ENCODE results near the gene PLEKHA4. TPM values are rescaled to one million over a fixed set of nuclear protein-coding genes. Genes with fewer than 3 reads are reported as not detected.

Gene PLEKHA4
- total and polyA plus RNA-seq, 2 donors (not counting 1 experiment from before 2014, with no cell fraction given) = 4.3 to 6.2 TPM

- H3K27ac ChIP-seq (ENCODE audit: low read length in 2 of 2) = no peak overlapping the region
- H3K9ac ChIP-seq (ENCODE audit: low read length) = no peak overlapping the region
- H3K4me3 ChIP-seq (ENCODE audit: control extremely low read depth in 1 of 5, extremely low read depth in 1 of 5, insufficient read depth in 1 of 5, low read depth in 2 of 5, low read length in 4 of 5) = no peak overlapping the region
- H3K4me1 ChIP-seq (ENCODE audit: control insufficient read depth in 2 of 2, insufficient read depth in 2 of 2, low read length in 2 of 2) = no peaks in the 10 kb centered on the region
- intact Hi-C loops (cut with micrococcal nuclease) = no loop called here
- no peaks in the 10 kb centered on the region for H4K20me1 ChIP-seq (ENCODE audit: control insufficient read depth, insufficient read depth, low read length, poor library complexity, severe bottlenecking)
- no peak overlapping the region for H3K27ac Mint-ChIP-seq
- H3K79me2 ChIP-seq (ENCODE audit: control insufficient read depth, insufficient read depth, low read length) = no peaks in the 10 kb centered on the region
- no peaks in the 10 kb centered on the region for H3K4me1 Mint-ChIP-seq
- no peak for DNase-seq
- WGBS (ENCODE audit: insufficient coverage) = 100% methylated on average over 2 of the region's 2 CpGs
- no peak overlapping the region for H2AFZ ChIP-seq (ENCODE audit: insufficient read depth, low read depth, low read length, poor library complexity, severe bottlenecking)
- H3K27me3 Mint-ChIP-seq = no peaks in the 10 kb centered on the region
- H3K27me3 ChIP-seq (replicated peaks in 1 of 4; ENCODE audit: control extremely low read depth in 1 of 4, control insufficient read depth in 3 of 4, insufficient read depth in 4 of 4, low read length in 3 of 4) = no peaks in the 10 kb centered on the region
- peaks cover 0 to 3% (median 0%) of the 10 kb centered on the region in 3 donors for H3K9me3 ChIP-seq (ENCODE audit: control extremely low read depth in 1 of 3, control insufficient read depth in 2 of 3, insufficient read depth in 1 of 3, low read length in 2 of 3)
- no peak overlapping the region for H3K4me3 Mint-ChIP-seq
- no peak overlapping the region for H3K4me2 ChIP-seq (replicated peaks; ENCODE audit: low read depth, low read length, poor library complexity, severe bottlenecking)
- ChIA-PET POLR2A (no interaction called here), CTCF (no interaction called here)
- ATAC-seq (ENCODE audit: low read depth) = no peak
- no peak for TF ChIP-seq EZH2 (IDR thresholded peaks at IDR 0.05; ENCODE audit: borderline replicate concordance, insufficient read depth, low read depth, low read length, poor library complexity, severe bottlenecking)
- TF ChIP-seq CTCF (IDR thresholded peaks at IDR 0.05) = no peak
- H3K36me3 ChIP-seq (replicated peaks in 1 of 2; ENCODE audit: control extremely low read depth in 1 of 2, control insufficient read depth in 1 of 2, extremely low read depth in 1 of 2, insufficient read depth in 2 of 2, low read length in 1 of 2) = no peaks in the 10 kb centered on the region
- H3K9me3 Mint-ChIP-seq (ENCODE audit: insufficient read depth) = no peaks in the 10 kb centered on the region
These were observed 45.9 kb downstream of the PLEKHA4 start for GRCh38 chr19:48822514-48822913.

- H3K4me1 Mint-ChIP-seq = no peaks in the 10 kb centered on the region
- Histone ChIP-seq H3K4me3 (ENCODE audit: control extremely low read depth in 1 of 5, extremely low read depth in 1 of 5, insufficient read depth in 1 of 5, low read depth in 2 of 5, low read length in 4 of 5) (no peak overlapping the region), H2AFZ (ENCODE audit: insufficient read depth, low read depth, low read length, poor library complexity, severe bottlenecking) (no peak overlapping the region), H3K79me2 (ENCODE audit: control insufficient read depth, insufficient read depth, low read length) (no peaks in the 10 kb centered on the region), H4K20me1 (ENCODE audit: control insufficient read depth, insufficient read depth, low read length, poor library complexity, severe bottlenecking) (no peaks in the 10 kb centered on the region), H3K9me3 (ENCODE audit: control extremely low read depth in 1 of 3, control insufficient read depth in 2 of 3, insufficient read depth in 1 of 3, low read length in 2 of 3) (peaks cover 0 to 1% (median 0%) of the 10 kb centered on the region in 3 donors), H3K27me3 (replicated peaks in 1 of 4; ENCODE audit: control extremely low read depth in 1 of 4, control insufficient read depth in 3 of 4, insufficient read depth in 4 of 4, low read length in 3 of 4) (no peaks in the 10 kb centered on the region), H3K4me2 (replicated peaks; ENCODE audit: low read depth, low read length, poor library complexity, severe bottlenecking) (no peak overlapping the region), H3K4me1 (ENCODE audit: control insufficient read depth in 2 of 2, insufficient read depth in 2 of 2, low read length in 2 of 2) (no peaks in the 10 kb centered on the region), H3K27ac (ENCODE audit: low read length in 2 of 2) (no peak overlapping the region), H3K36me3 (replicated peaks in 1 of 2; ENCODE audit: control extremely low read depth in 1 of 2, control insufficient read depth in 1 of 2, extremely low read depth in 1 of 2, insufficient read depth in 2 of 2, low read length in 1 of 2) (no peaks in the 10 kb centered on the region), H3K9ac (ENCODE audit: low read length) (no peak overlapping the region)
- no peak overlapping the region for H3K4me3 Mint-ChIP-seq
- ChIA-PET POLR2A (no interaction called here), CTCF (interaction anchor here (0.8 kb wide), 1 partner anchor 23 kb away, joined by 4 read pairs; no protein-coding TSS in a partner anchor)
- 77% methylated on average over 5 of the region's 5 CpGs for WGBS (ENCODE audit: insufficient coverage)
- no peak overlapping the region for H3K27ac Mint-ChIP-seq
- no peak for ATAC-seq (ENCODE audit: low read depth)
- DNase-seq = no peak
- H3K9me3 Mint-ChIP-seq (ENCODE audit: insufficient read depth) = no peaks in the 10 kb centered on the region
- intact Hi-C loops (cut with micrococcal nuclease) = no loop called here
- H3K27me3 Mint-ChIP-seq = no peaks in the 10 kb centered on the region
- no peak for TF ChIP-seq EZH2 (IDR thresholded peaks at IDR 0.05; ENCODE audit: borderline replicate concordance, insufficient read depth, low read depth, low read length, poor library complexity, severe bottlenecking)
- TF ChIP-seq CTCF (IDR thresholded peaks at IDR 0.05) = no peak
These were observed 46.8 kb downstream of the PLEKHA4 start for GRCh38 chr19:48821633-48822032.
